Osteocyte (in vitro differentiated cells): ENCODE data around the gene IL1R1. TPM values are rescaled to one million over a fixed set of nuclear protein-coding genes. Genes with fewer than 3 reads are reported as not detected.

Experiments
- DNase-seq: peaks from one replicate; pipeline ENCODE4 v3.0.0; 2021; ENCODE audit warnings: mixed read lengths; ENCODE audit not compliant: unreplicated experiment; ENCODE audit errors: extremely low spot score
- H3K27ac Mint-ChIP-seq: one replicate; pipeline ENCODE4 v1.8.0; 2021; ENCODE audit warnings: mild to moderate bottlenecking, mixed read lengths; ENCODE audit not compliant: unreplicated experiment
- H3K27me3 Mint-ChIP-seq: one replicate; pipeline ENCODE4 v1.8.0; 2021; ENCODE audit warnings: mixed read lengths; ENCODE audit not compliant: unreplicated experiment
- H3K36me3 Mint-ChIP-seq: one replicate; pipeline ENCODE4 v1.8.0; 2021; ENCODE audit warnings: mixed read lengths; ENCODE audit not compliant: unreplicated experiment
- H3K4me1 Mint-ChIP-seq: one replicate; pipeline ENCODE4 v1.8.0; 2021; ENCODE audit warnings: mixed read lengths; ENCODE audit not compliant: unreplicated experiment
- H3K4me3 Mint-ChIP-seq: one replicate; pipeline ENCODE4 v1.8.0; 2021; ENCODE audit warnings: mild to moderate bottlenecking, moderate library complexity, mixed read lengths; ENCODE audit not compliant: unreplicated experiment
- H3K9me3 Mint-ChIP-seq: one replicate; pipeline ENCODE4 v1.8.0; 2021; ENCODE audit warnings: mixed read lengths; ENCODE audit not compliant: unreplicated experiment
- CTCF ChIP-seq: fragments of 200-600 bp; sonication (generic); IDR thresholded peaks from 2 replicates; pipeline ENCODE4 v1.5.0; 2021; ENCODE audit warnings: antibody characterized with exemption, mild to moderate bottlenecking, moderate library complexity
- total RNA-seq: library from RNA; stranded (reverse); gene quantifications from 2 replicates; pipeline ENCODE4 v1.2.1, GENCODE V29; 2021

Gene IL1R1
- total RNA-seq, 1 donor from 2014 or later = 59.8 TPM

GRCh38 chr2:102204638-102205037 is 62.1 kb downstream of the IL1R1 start:
- no peak for TF ChIP-seq CTCF

GRCh38 chr2:102206666-102207341 is 64.3 kb downstream of the IL1R1 start:
- no peak overlapping the region for H3K4me3 Mint-ChIP-seq
- no peak for DNase-seq
- H3K36me3 Mint-ChIP-seq = peaks cover 2% of the 10 kb centered on the region
- peaks cover 8% of the 10 kb centered on the region for H3K27me3 Mint-ChIP-seq
- H3K4me1 Mint-ChIP-seq = no peaks in the 10 kb centered on the region
- H3K27ac Mint-ChIP-seq = no peak overlapping the region
- peaks cover 32% of the 10 kb centered on the region for H3K9me3 Mint-ChIP-seq
- TF ChIP-seq CTCF = no peak

More at GRCh38 chr2:102204638-102205037, 62.1 kb downstream of the IL1R1 start:
- Mint-ChIP-seq H3K27me3 (peaks cover 9% of the 10 kb centered on the region), H3K36me3 (peaks cover 2% of the 10 kb centered on the region), H3K27ac (no peak overlapping the region), H3K4me3 (no peak overlapping the region), H3K4me1 (no peaks in the 10 kb centered on the region), H3K9me3 (peaks cover 32% of the 10 kb centered on the region)
- no peak for DNase-seq

DNA sequence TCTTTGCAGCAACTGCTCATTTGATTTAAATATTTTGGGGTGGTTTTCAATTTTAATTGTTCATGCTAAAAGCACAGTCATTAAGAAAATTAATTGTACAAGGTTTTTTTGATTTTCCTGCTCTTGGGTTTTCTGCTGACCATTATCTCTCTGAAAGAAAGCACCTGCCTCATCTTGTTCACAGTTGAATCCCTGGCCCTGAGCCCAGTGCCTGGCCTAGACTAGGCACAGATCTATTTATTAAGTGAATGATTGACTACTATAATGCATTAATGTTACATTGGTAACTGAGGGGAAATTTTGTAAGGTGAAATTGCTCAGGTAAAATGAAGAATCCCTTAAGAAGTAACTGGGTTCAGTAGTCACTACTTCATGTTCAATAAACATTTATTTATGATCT is 66.2 kb downstream of the IL1R1 start:
- Mint-ChIP-seq H3K27ac (no peak overlapping the region), H3K4me3 (no peak overlapping the region), H3K27me3 (peaks cover 3% of the 10 kb centered on the region), H3K9me3 (peaks cover 23% of the 10 kb centered on the region), H3K4me1 (no peaks in the 10 kb centered on the region), H3K36me3 (peaks cover under 1% of the 10 kb centered on the region)
- DNase-seq = no peak
- TF ChIP-seq CTCF = no peak

GRCh38 chr2:102209474-102209873 is 66.9 kb downstream of the IL1R1 start:
- Mint-ChIP-seq H3K4me1 (no peaks in the 10 kb centered on the region), H3K9me3 (peaks cover 17% of the 10 kb centered on the region), H3K27me3 (no peaks in the 10 kb centered on the region), H3K27ac (no peak overlapping the region), H3K4me3 (no peak overlapping the region), H3K36me3 (no peaks in the 10 kb centered on the region)
- DNase-seq = no peak
- TF ChIP-seq CTCF = no peak

- Mint-ChIP-seq H3K9me3 (peaks cover 25% of the 10 kb centered on the region), H3K36me3 (peaks cover 6% of the 10 kb centered on the region), H3K4me3 (no peak overlapping the region), H3K4me1 (no peaks in the 10 kb centered on the region), H3K27me3 (peaks cover 2% of the 10 kb centered on the region), H3K27ac (no peak overlapping the region)
- TF ChIP-seq CTCF = no peak
- DNase-seq = no peak
These were observed 74.5 kb downstream of the IL1R1 start for GRCh38 chr2:102217032-102217431.
